ENCODE measurements around the gene MITF. TPM values are rescaled to one million over a fixed set of nuclear protein-coding genes. Genes with fewer than 3 reads are reported as not detected.

The MITF gene
- total RNA-seq, 1 donor = 11.6 TPM

DNA sequence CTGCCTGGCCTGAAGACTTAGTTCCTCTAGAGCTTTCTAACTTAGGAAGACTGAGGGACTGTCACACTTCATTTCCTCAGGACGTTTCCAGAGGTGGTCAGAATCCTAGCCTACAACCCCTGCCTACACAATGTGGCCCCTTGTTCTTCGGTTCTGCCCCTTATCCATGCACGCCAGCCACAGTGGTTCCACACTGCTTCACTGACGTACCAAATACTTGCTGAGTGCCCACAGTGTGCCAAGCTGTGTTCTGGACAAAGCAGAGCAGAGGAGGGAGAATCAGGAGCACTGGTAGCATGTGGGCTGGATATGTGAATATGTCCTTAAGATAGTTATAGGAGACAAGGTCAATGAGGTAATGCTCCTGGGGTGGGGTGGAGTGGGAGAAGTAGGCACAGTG, 189.8 kb downstream of the MITF start:
- TF ChIP-seq, protein P1, sequence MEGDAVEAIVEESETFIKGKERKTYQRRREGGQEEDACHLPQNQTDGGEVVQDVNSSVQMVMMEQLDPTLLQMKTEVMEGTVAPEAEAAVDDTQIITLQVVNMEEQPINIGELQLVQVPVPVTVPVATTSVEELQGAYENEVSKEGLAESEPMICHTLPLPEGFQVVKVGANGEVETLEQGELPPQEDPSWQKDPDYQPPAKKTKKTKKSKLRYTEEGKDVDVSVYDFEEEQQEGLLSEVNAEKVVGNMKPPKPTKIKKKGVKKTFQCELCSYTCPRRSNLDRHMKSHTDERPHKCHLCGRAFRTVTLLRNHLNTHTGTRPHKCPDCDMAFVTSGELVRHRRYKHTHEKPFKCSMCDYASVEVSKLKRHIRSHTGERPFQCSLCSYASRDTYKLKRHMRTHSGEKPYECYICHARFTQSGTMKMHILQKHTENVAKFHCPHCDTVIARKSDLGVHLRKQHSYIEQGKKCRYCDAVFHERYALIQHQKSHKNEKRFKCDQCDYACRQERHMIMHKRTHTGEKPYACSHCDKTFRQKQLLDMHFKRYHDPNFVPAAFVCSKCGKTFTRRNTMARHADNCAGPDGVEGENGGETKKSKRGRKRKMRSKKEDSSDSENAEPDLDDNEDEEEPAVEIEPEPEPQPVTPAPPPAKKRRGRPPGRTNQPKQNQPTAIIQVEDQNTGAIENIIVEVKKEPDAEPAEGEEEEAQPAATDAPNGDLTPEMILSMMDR (IDR thresholded peaks at IDR 0.05; ENCODE audit: extremely low read depth, low read depth, low read length) = no peak
- peaks cover 2% of the 10 kb centered on the region for H4K20me1 ChIP-seq (ENCODE audit: insufficient read depth, low read length)
- no peak overlapping the region for H2AFZ ChIP-seq (ENCODE audit: low read length)
- DNase-seq (ENCODE audit: insufficient read length, low spot score, missing footprints) = no peak
- no peaks in the 10 kb centered on the region for H3K36me3 ChIP-seq (ENCODE audit: insufficient read depth, low read length)
- no peaks in the 10 kb centered on the region for H3K4me1 ChIP-seq (ENCODE audit: insufficient read depth, low read length)
- no peaks in the 10 kb centered on the region for H3K27me3 ChIP-seq (ENCODE audit: insufficient read depth, low read length)
- H3K9me3 ChIP-seq (ENCODE audit: low read depth, low read length) = no peaks in the 10 kb centered on the region
- no peak overlapping the region for H3K27ac ChIP-seq (ENCODE audit: low read depth, low read length)
- H3K4me2 ChIP-seq (ENCODE audit: insufficient read depth, low read length) = no peak overlapping the region
- no peaks in the 10 kb centered on the region for H3K79me2 ChIP-seq (ENCODE audit: insufficient read depth, low read length)
- H3K4me3 ChIP-seq (ENCODE audit: insufficient read depth, low read length) = no peak overlapping the region

GRCh38 chr3:69930564-69930963, 191.3 kb downstream of the MITF start:
- Histone ChIP-seq H3K4me1 (ENCODE audit: insufficient read depth, low read length) (no peaks in the 10 kb centered on the region), H3K36me3 (ENCODE audit: insufficient read depth, low read length) (no peaks in the 10 kb centered on the region), H3K9me3 (ENCODE audit: low read depth, low read length) (no peaks in the 10 kb centered on the region), H3K27me3 (ENCODE audit: insufficient read depth, low read length) (no peaks in the 10 kb centered on the region), H3K27ac (ENCODE audit: low read depth, low read length) (no peak overlapping the region), H3K4me3 (ENCODE audit: insufficient read depth, low read length) (no peak overlapping the region), H3K4me2 (ENCODE audit: insufficient read depth, low read length) (no peak overlapping the region), H3K79me2 (ENCODE audit: insufficient read depth, low read length) (no peaks in the 10 kb centered on the region), H4K20me1 (ENCODE audit: insufficient read depth, low read length) (peaks cover 2% of the 10 kb centered on the region), H2AFZ (ENCODE audit: low read length) (no peak overlapping the region)
- no peak for DNase-seq (ENCODE audit: insufficient read length, low spot score, missing footprints)
- TF ChIP-seq, protein P1 (IDR thresholded peaks at IDR 0.05; ENCODE audit: extremely low read depth, low read depth, low read length) = no peak

GRCh38 chr3:69932087-69932486, 192.8 kb downstream of the MITF start:
- Histone ChIP-seq H3K79me2 (ENCODE audit: insufficient read depth, low read length) (no peaks in the 10 kb centered on the region), H3K27ac (ENCODE audit: low read depth, low read length) (no peak overlapping the region), H3K27me3 (ENCODE audit: insufficient read depth, low read length) (no peaks in the 10 kb centered on the region), H3K36me3 (ENCODE audit: insufficient read depth, low read length) (no peaks in the 10 kb centered on the region), H2AFZ (ENCODE audit: low read length) (no peak overlapping the region), H3K4me3 (ENCODE audit: insufficient read depth, low read length) (no peak overlapping the region), H3K9me3 (ENCODE audit: low read depth, low read length) (no peaks in the 10 kb centered on the region), H3K4me1 (ENCODE audit: insufficient read depth, low read length) (no peaks in the 10 kb centered on the region), H4K20me1 (ENCODE audit: insufficient read depth, low read length) (peaks cover 2% of the 10 kb centered on the region), H3K4me2 (ENCODE audit: insufficient read depth, low read length) (no peak overlapping the region)
- no peak for DNase-seq (ENCODE audit: insufficient read length, low spot score, missing footprints)
- TF ChIP-seq, protein P1 (IDR thresholded peaks at IDR 0.05; ENCODE audit: extremely low read depth, low read depth, low read length) = no peak

- Histone ChIP-seq H3K79me2 (ENCODE audit: insufficient read depth, low read length) (no peaks in the 10 kb centered on the region), H2AFZ (ENCODE audit: low read length) (no peak overlapping the region), H3K36me3 (ENCODE audit: insufficient read depth, low read length) (no peaks in the 10 kb centered on the region), H3K4me2 (ENCODE audit: insufficient read depth, low read length) (no peak overlapping the region), H3K9me3 (ENCODE audit: low read depth, low read length) (no peaks in the 10 kb centered on the region), H3K27ac (ENCODE audit: low read depth, low read length) (no peak overlapping the region), H3K27me3 (ENCODE audit: insufficient read depth, low read length) (no peaks in the 10 kb centered on the region), H3K4me1 (ENCODE audit: insufficient read depth, low read length) (no peaks in the 10 kb centered on the region), H3K4me3 (ENCODE audit: insufficient read depth, low read length) (no peak overlapping the region), H4K20me1 (ENCODE audit: insufficient read depth, low read length) (peaks cover 2% of the 10 kb centered on the region)
- TF ChIP-seq, protein P1 (IDR thresholded peaks at IDR 0.05; ENCODE audit: extremely low read depth, low read depth, low read length) = no peak
- no peak for DNase-seq (ENCODE audit: insufficient read length, low spot score, missing footprints)
Measured at GRCh38 chr3:69932501-69932900, 193.2 kb downstream of the MITF start.

Data from osteoblast (primary cell).